ENCODE data around the gene VDAC2. TPM values are rescaled to one million over a fixed set of nuclear protein-coding genes. Genes with fewer than 3 reads are reported as not detected.
A peak's percentile ranks its signal among the peaks of the same experiment; 100 is the strongest.

Gene VDAC2
- total RNA-seq, 1 donor from 2014 or later = 77.3 TPM

- peak; percentile 36 for DNase-seq (ENCODE audit: low spot score)
Measured at GRCh38 chr10:75229971-75230370, 19.4 kb downstream of the VDAC2 start.

DNA sequence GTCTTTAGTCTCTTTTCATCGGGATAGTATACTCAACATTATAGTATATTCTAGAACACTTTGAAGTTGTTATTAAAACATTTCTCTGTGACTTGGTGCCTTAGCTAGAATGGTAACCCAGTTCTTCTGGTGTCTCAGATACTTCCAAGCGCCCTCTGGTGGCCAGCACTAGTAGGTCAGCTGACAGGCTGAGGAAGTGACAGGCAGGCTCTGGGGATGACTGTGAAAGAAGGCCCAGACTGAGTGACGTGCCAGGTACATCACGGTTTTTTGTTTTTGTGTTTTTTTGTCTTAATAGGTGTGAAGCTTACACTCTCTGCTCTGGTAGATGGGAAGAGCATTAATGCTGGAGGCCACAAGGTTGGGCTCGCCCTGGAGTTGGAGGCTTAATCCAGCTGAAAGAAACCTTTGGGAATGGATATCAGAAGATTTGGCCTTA lies 20.0 kb downstream of the VDAC2 start:
- peak; percentile 88 for DNase-seq (ENCODE audit: low spot score)

GRCh38 chr10:75231672-75232581 lies 21.3 kb downstream of the VDAC2 start:
- no peak for DNase-seq (ENCODE audit: low spot score)

GRCh38 chr10:75233444-75234016 lies 22.9 kb downstream of the VDAC2 start:
- no peak for DNase-seq (ENCODE audit: low spot score)

DNA sequence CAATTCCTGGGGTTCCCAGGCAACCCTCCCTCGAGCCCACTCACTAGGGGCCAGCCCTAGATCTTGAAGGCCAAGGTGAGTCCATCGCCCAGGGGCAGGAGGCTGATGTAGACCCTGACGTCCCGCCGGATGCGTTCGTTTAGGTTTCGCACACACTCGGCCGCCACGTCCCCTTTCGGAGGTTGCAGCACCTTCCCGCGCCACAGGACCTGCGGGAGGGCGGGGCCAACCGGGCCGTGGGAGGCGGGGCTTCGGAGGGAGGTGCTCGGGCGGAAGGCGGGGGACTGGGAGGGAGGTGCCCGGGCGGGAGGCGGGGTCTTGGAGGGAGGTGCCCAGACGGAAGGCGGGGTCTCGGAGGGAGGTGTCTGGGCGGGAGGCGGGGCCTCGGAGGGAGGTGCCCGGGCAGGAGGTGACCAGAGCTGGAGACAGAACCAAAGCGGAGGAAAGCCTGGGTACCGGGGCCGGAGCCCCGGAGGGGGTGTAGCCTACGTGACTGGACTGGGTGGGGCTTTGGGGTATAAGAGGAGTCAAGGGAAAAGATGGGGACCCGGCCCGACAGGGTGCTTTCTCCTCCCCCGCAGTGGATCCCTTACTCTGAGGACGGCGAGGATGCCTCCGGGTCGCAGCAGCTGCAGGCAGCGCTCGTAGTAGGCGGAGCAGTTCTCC lies 23.6 kb downstream of the VDAC2 start:
- DNase-seq (ENCODE audit: low spot score) = peak; percentile 84

GRCh38 chr10:75234683-75235374 lies 24.2 kb downstream of the VDAC2 start:
- DNase-seq (ENCODE audit: low spot score) = peak; percentile 21

DNA sequence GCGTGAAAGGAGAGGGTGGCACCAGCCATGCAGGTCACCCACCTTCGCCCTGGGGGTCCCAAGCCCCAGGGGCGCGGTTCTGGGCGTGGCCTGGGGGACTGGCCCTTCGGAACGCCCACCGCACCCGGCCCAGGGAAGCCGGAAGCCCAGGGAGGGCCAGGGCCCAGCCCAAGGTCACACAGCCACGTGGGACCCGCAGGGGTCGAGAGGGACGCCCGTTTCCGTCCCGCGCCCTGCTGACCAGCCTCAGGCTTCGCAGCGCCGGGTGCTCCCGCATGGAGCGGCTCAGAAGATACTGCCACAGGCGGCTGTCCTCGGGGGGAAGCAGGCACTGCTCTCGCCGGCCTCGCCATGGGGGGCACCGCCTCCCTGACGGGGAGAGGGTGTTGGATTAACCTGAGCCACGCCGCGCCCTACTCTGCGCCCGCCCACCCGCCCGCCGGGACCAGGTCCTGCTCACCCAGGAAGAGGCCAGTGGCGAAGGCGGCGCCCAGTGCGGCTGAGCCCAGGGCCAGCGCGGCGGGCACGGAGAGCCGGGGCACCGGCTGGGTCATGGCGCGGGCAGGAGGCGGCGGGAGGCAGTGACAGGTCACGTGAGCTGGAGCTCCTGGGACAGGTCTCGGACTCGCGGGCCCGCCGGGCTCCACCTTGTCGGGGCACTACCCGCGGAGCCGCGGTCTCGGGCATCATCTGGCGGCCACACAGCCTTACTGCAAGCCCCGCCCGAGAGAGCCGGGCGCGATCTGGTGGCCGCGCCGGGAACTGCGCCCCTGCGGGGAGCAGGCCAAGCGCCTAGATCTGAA lies 25.0 kb downstream of the VDAC2 start, which contains the start of gene COMTD1:
COMTD1 (minus strand) TSS at position 583 of the 803 bp plus-strand sequence; CDS start at position 554, 29 bp downstream.
- peak; percentile 85 for DNase-seq (ENCODE audit: low spot score)

- no peak for DNase-seq (ENCODE audit: low spot score)
Measured at GRCh38 chr10:75236178-75236825, 25.7 kb downstream of the VDAC2 start.

GRCh38 chr10:75238182-75239095 lies 27.8 kb downstream of the VDAC2 start:
- no peak for DNase-seq (ENCODE audit: low spot score)

DNA sequence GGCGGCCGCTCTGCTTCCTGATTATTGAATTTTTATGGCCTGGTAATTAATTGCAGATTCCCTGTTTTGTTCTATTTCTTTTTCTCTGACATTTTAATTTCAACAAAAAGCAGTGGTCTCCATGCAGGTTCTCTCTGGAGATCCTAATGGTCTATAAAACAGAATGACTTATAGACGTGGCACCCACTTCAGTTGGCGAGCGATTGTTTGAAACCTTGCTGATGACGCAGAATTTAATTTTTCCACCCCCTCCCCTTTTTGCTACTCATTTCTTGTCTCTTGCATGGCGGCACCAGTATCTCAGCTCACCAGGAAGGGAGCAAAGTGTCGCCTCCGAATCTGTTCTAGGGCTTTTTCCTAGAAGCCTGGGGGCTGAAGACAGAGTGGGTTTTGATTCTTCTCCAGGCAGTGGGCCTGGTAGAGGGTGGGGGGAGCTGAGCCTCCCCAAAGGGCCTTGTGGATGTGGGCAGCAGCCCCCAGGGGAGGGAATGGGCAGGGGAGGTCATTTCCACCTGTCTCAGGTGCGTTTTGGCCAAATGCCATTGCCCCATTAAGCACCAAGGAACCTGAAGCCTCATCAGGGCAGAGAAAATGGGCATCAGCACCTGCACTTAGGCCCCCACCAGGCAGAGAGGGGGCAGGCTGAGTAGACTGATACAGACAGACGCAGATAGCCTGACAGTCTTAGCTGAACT lies 28.6 kb downstream of the VDAC2 start:
- no peak for DNase-seq (ENCODE audit: low spot score)

GRCh38 chr10:75240329-75241076 lies 29.9 kb downstream of the VDAC2 start:
- DNase-seq (ENCODE audit: low spot score) = no peak

DNA sequence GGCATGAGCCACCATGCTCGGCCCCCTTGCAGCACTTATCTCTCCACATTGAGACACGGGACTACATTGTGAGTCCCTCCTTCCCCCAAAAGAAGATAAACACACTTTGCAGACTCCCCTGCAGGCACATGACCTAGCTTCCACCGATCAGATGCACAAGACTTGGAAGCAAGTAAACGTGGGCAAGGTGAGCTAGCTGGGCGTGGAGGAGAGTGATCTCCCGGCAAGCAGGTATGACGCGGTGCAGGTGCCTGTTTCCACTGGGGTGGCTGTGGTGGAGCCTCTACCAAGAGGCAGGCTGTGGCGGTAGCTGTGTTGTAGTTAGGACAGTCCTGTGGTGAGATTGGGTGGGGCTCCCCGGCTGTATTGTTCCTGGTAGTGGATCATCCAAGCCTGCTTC lies 32.8 kb downstream of the VDAC2 start:
- DNase-seq (ENCODE audit: low spot score) = no peak

GRCh38 chr10:75244487-75245353 lies 34.1 kb downstream of the VDAC2 start:
- DNase-seq (ENCODE audit: low spot score) = no peak

DNA sequence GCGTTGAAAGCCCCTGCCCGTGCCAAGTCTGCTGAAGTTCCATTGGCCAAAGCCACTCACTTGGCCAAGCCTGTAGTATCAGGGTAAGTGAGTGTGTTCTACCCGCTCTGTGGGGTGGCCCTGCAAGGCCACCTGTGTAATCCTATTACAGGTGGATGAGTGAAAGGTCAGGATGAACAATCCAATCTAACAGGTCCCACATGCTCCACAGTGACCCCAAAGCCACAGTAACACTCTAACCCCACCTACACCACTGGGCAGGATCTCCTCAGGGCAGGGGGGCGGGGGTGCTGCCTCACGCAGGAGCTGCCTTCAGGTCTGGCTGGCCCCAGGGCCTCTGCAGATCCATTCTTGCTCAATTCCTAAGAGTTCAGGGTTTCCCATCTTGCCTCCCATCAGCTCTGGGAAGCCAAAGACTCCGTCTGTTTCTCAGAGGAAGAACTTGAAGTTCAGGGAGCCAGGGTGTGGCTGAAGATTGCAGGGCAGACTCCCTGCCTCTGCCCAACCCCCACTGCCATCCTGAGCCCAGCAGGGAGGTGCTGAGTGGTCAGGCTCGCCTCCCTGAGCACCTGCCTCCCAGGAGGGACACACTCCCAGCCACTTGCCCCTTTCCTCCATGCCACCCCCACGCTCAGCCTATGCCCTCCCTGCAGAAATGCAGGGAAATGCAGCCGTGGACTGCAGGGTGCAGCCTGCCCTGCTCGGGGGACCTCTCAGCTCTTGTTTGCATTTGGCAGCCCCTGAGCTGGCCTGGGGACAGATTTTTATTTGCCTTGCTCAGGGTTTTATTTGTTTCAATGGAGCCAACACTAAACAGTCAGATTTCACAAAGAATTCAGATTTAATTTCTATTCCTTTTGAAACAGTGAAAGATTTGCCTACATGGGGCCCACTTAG lies 35.0 kb downstream of the VDAC2 start:
- DNase-seq (ENCODE audit: low spot score) = no peak

DNA sequence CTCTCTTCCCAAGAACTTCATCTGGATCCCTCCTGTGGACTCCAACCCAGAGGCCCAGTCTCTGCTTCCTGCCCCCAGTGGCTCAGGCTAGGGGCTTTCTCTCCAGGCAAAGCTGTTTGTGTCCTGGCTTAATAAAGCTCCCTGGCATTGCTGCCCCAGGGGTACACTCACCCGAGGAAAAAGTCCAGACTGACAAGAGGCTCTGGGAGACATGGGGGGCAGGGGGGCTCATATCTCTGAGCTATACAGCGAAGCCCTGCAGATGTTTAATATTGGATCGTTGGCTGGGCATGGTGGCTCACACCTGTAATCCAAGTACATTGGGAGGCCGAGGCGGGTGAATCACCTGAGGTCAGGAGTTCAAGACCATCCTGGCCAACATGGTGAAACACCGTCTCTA lies 35.9 kb downstream of the VDAC2 start:
- DNase-seq (ENCODE audit: low spot score) = no peak

DNA sequence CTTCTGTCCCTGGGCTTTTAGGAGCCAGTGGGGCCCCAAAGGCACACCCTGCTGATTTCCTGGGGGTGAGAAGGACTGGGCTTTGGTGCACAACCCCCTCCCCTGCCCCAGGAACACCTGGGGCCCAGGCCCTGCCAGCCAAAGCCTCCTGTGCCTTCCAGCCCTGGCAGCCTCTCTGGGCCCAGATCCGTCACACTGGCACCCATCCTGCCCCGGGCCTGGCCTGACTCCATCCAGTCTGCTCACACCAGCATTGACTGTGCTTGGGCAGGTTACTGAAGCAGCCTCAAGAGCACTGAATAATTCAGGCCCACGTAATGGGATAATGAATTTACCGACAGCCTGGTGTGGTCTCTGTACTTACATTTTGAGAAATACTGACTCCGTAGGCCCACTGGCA lies 37.2 kb downstream of the VDAC2 start:
- no peak for DNase-seq (ENCODE audit: low spot score)

Measured in umbilical cord (tissue), 2 donors.